Measurements from ENCODE around the gene AHNAK2. TPM values are rescaled to one million over a fixed set of nuclear protein-coding genes. Genes with fewer than 3 reads are reported as not detected.

Gene AHNAK2
- total and polyA plus RNA-seq, 2 donors = 0.42 to 3.8 TPM

DNA sequence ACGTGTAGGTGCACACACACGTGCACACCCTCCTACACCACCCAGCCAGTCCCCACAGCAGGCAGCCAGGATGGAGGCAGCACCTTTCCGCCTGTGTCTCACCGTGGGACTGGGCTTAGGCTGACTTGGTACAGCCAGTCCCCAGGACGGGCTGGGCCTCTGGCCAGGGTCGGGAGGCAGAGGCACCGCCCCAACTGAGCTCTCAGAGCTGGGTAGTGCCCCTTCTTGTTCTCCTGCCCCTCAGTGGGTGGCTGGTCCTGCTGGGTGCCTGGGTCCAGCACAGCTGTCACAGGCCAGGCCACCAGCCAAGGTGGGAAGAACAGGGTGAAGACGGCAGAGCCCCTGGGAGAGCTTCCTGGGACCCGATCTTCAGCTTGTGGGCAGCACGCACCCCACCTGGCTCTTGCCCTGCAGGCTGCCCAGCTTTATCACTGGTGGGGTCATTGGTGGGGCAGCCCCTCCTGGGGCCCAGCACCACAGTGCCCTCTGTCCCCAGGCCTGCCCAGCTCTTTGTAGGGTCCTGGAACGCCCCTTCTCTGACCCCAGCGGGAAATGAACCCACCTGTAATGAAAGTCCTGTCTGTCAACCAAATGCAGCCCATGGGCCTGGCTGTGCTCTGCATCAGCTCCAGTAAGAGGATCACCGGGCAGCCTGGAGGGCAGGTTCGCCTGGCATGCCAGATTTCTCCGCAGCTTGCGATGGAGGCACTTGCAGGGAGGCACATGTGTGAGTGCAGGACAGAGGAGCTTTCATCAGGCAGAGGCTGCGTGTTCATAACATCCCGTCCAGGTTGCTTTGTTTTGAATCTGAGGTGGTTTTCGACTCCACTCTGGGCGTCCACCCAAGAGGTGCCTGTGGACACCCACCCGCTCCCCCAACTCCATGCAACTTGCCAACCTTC, 28.0 kb upstream of the AHNAK2 start:
- 98% methylated on average over 21 of the region's 21 CpGs for WGBS
- Histone ChIP-seq H3K27ac (ENCODE audit: low read depth in 1 of 2, low read length in 1 of 2) (no peak overlapping the region), H3K4me3 (ENCODE audit: low read length in 2 of 2) (no peak overlapping the region), H3K27me3 (ENCODE audit: control insufficient read depth in 2 of 2, insufficient read depth in 1 of 2, low read length in 1 of 2) (no peaks in the 10 kb centered on the region), H3K36me3 (ENCODE audit: control insufficient read depth in 2 of 2, insufficient read depth in 2 of 2, low read length in 1 of 2) (peaks cover 44 to 51% of the 10 kb centered on the region in 2 donors), H3K4me1 (ENCODE audit: control insufficient read depth in 2 of 2, insufficient read depth in 2 of 2, low read length in 2 of 2) (no peaks in the 10 kb centered on the region), H3K9me3 (ENCODE audit: control insufficient read depth in 2 of 2, insufficient read depth in 1 of 2, low read length in 1 of 2) (no peaks in the 10 kb centered on the region)
- DNase-seq (ENCODE audit: low read depth in 6 of 9, low spot score in 9 of 9) = no peak

GRCh38 chr14:105005329-105005928, 27.3 kb upstream of the AHNAK2 start:
- Histone ChIP-seq H3K4me3 (ENCODE audit: low read length in 2 of 2) (no peak overlapping the region), H3K27ac (ENCODE audit: low read depth in 1 of 2, low read length in 1 of 2) (no peak overlapping the region), H3K36me3 (ENCODE audit: control insufficient read depth in 2 of 2, insufficient read depth in 2 of 2, low read length in 1 of 2) (peaks cover 38 to 46% of the 10 kb centered on the region in 2 donors), H3K4me1 (ENCODE audit: control insufficient read depth in 2 of 2, insufficient read depth in 2 of 2, low read length in 2 of 2) (no peaks in the 10 kb centered on the region), H3K27me3 (ENCODE audit: control insufficient read depth in 2 of 2, insufficient read depth in 1 of 2, low read length in 1 of 2) (no peaks in the 10 kb centered on the region), H3K9me3 (ENCODE audit: control insufficient read depth in 2 of 2, insufficient read depth in 1 of 2, low read length in 1 of 2) (no peaks in the 10 kb centered on the region)
- WGBS = 92% methylated on average over 20 of the region's 20 CpGs
- DNase-seq (ENCODE audit: low read depth in 6 of 9, low spot score in 9 of 9) = no peak

- Histone ChIP-seq H3K27ac (ENCODE audit: low read depth in 1 of 2, low read length in 1 of 2) (no peak overlapping the region), H3K4me1 (ENCODE audit: control insufficient read depth in 2 of 2, insufficient read depth in 2 of 2, low read length in 2 of 2) (no peaks in the 10 kb centered on the region), H3K4me3 (ENCODE audit: low read length in 2 of 2) (no peak overlapping the region), H3K9me3 (ENCODE audit: control insufficient read depth in 2 of 2, insufficient read depth in 1 of 2, low read length in 1 of 2) (no peaks in the 10 kb centered on the region), H3K36me3 (ENCODE audit: control insufficient read depth in 2 of 2, insufficient read depth in 2 of 2, low read length in 1 of 2) (no peaks in the 10 kb centered on the region), H3K27me3 (ENCODE audit: control insufficient read depth in 2 of 2, insufficient read depth in 1 of 2, low read length in 1 of 2) (no peaks in the 10 kb centered on the region)
- over 99% methylated on average over 3 of the region's 3 CpGs for WGBS
- DNase-seq (ENCODE audit: low read depth in 6 of 9, low spot score in 9 of 9) = no peak
Measured at GRCh38 chr14:104999361-104999760, 21.2 kb upstream of the AHNAK2 start.

GRCh38 chr14:104998801-104999200, 20.6 kb upstream of the AHNAK2 start:
- Histone ChIP-seq H3K4me3 (ENCODE audit: low read length in 2 of 2) (no peak overlapping the region), H3K27me3 (ENCODE audit: control insufficient read depth in 2 of 2, insufficient read depth in 1 of 2, low read length in 1 of 2) (no peaks in the 10 kb centered on the region), H3K27ac (ENCODE audit: low read depth in 1 of 2, low read length in 1 of 2) (no peak overlapping the region), H3K9me3 (ENCODE audit: control insufficient read depth in 2 of 2, insufficient read depth in 1 of 2, low read length in 1 of 2) (no peaks in the 10 kb centered on the region), H3K4me1 (ENCODE audit: control insufficient read depth in 2 of 2, insufficient read depth in 2 of 2, low read length in 2 of 2) (no peaks in the 10 kb centered on the region), H3K36me3 (ENCODE audit: control insufficient read depth in 2 of 2, insufficient read depth in 2 of 2, low read length in 1 of 2) (no peaks in the 10 kb centered on the region)
- 97% methylated on average over 5 of the region's 5 CpGs for WGBS
- DNase-seq (ENCODE audit: low read depth in 6 of 9, low spot score in 9 of 9) = no peak

GRCh38 chr14:104996483-104996882, 18.3 kb upstream of the AHNAK2 start:
- Histone ChIP-seq H3K36me3 (ENCODE audit: control insufficient read depth in 2 of 2, insufficient read depth in 2 of 2, low read length in 1 of 2) (no peaks in the 10 kb centered on the region), H3K27ac (ENCODE audit: low read depth in 1 of 2, low read length in 1 of 2) (no peak overlapping the region), H3K4me1 (ENCODE audit: control insufficient read depth in 2 of 2, insufficient read depth in 2 of 2, low read length in 2 of 2) (no peaks in the 10 kb centered on the region), H3K27me3 (ENCODE audit: control insufficient read depth in 2 of 2, insufficient read depth in 1 of 2, low read length in 1 of 2) (no peaks in the 10 kb centered on the region), H3K9me3 (ENCODE audit: control insufficient read depth in 2 of 2, insufficient read depth in 1 of 2, low read length in 1 of 2) (no peaks in the 10 kb centered on the region), H3K4me3 (ENCODE audit: low read length in 2 of 2) (no peak overlapping the region)
- WGBS = 98% methylated on average over 13 of the region's 13 CpGs
- DNase-seq (ENCODE audit: low read depth in 6 of 9, low spot score in 9 of 9) = no peak

GRCh38 chr14:104996032-104996431, 17.9 kb upstream of the AHNAK2 start:
- H3K9me3 ChIP-seq (ENCODE audit: control insufficient read depth in 2 of 2, insufficient read depth in 1 of 2, low read length in 1 of 2) = no peaks in the 10 kb centered on the region
- DNase-seq (ENCODE audit: low read depth in 6 of 9, low spot score in 9 of 9) = no peak
- H3K27ac ChIP-seq (ENCODE audit: low read depth in 1 of 2, low read length in 1 of 2) = no peak overlapping the region
- H3K4me3 ChIP-seq (ENCODE audit: low read length in 2 of 2) = no peak overlapping the region
- no peaks in the 10 kb centered on the region for H3K36me3 ChIP-seq (ENCODE audit: control insufficient read depth in 2 of 2, insufficient read depth in 2 of 2, low read length in 1 of 2)
- 97% methylated on average over 5 of the region's 5 CpGs for WGBS
- H3K4me1 ChIP-seq (ENCODE audit: control insufficient read depth in 2 of 2, insufficient read depth in 2 of 2, low read length in 2 of 2) = no peaks in the 10 kb centered on the region
- no peaks in the 10 kb centered on the region for H3K27me3 ChIP-seq (ENCODE audit: control insufficient read depth in 2 of 2, insufficient read depth in 1 of 2, low read length in 1 of 2)

DNA sequence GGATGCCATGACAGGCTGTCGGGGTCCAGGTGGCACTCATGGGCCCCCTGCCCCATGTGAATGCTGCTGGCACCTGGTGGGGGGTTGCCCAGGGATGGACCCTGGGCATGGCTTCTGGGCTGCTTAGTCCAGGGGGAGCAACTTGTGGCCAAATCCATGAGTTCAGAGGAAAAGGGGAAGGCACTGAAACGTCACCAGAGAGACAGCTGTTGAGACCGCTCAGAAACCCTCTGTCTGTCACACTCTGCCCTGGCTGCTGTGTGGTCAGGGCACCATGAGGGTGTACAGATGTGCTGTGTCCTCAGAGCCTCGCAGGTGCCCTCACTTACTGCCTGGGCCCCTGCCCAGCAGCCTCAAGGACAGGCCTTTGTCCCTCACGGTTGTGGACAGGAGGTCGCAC, 16.8 kb upstream of the AHNAK2 start:
- H3K4me3 ChIP-seq (ENCODE audit: low read length in 2 of 2) = no peak overlapping the region
- H3K4me1 ChIP-seq (ENCODE audit: control insufficient read depth in 2 of 2, insufficient read depth in 2 of 2, low read length in 2 of 2) = no peaks in the 10 kb centered on the region
- no peaks in the 10 kb centered on the region for H3K9me3 ChIP-seq (ENCODE audit: control insufficient read depth in 2 of 2, insufficient read depth in 1 of 2, low read length in 1 of 2)
- DNase-seq (ENCODE audit: low read depth in 6 of 9, low spot score in 9 of 9) = no peak
- WGBS = 94% methylated on average over 6 of the region's 6 CpGs
- H3K36me3 ChIP-seq (ENCODE audit: control insufficient read depth in 2 of 2, insufficient read depth in 2 of 2, low read length in 1 of 2) = no peaks in the 10 kb centered on the region
- no peaks in the 10 kb centered on the region for H3K27me3 ChIP-seq (ENCODE audit: control insufficient read depth in 2 of 2, insufficient read depth in 1 of 2, low read length in 1 of 2)
- no peak overlapping the region for H3K27ac ChIP-seq (ENCODE audit: low read depth in 1 of 2, low read length in 1 of 2)

DNA sequence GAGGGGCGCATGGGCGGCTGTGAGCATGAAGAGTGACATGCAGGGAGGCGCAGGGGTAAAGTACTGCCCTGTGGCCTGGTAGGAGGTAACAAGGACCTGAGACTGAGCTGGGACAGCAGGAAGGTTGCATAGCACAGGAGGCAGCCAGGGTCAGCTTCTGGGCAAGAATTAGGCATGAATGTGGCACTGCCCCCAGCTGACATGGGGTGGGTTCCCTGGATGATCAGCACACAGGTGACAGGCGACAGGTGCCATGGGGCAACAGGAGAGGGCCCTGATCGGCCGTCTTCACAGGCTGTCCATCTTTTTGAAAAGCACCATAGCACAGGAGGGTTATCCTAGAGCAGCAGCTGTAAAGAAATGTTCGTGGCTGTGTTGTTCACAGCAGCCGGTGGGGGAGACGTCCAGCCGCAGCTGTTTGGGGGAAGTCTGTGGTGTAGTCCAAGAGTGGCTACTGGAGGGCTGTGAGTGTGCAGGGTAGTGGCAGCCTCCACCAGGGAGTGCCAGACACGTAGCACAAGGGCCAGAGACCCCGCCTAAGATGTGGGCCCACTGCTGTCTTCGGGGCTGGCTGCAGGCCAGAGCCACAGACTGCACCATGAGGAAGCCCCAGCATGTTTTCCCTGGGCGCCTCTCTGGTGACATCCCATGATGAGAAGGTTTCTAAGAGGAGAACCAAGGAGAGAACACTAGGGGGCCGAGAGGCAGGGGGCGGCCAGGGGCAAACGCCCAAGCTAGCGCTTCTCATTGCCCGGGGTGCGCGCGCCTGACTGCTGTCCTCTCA, 15.8 kb upstream of the AHNAK2 start:
- Histone ChIP-seq H3K4me1 (ENCODE audit: control insufficient read depth in 2 of 2, insufficient read depth in 2 of 2, low read length in 2 of 2) (no peaks in the 10 kb centered on the region), H3K9me3 (ENCODE audit: control insufficient read depth in 2 of 2, insufficient read depth in 1 of 2, low read length in 1 of 2) (no peaks in the 10 kb centered on the region), H3K4me3 (ENCODE audit: low read length in 2 of 2) (no peak overlapping the region), H3K36me3 (ENCODE audit: control insufficient read depth in 2 of 2, insufficient read depth in 2 of 2, low read length in 1 of 2) (no peaks in the 10 kb centered on the region), H3K27me3 (ENCODE audit: control insufficient read depth in 2 of 2, insufficient read depth in 1 of 2, low read length in 1 of 2) (no peaks in the 10 kb centered on the region), H3K27ac (ENCODE audit: low read depth in 1 of 2, low read length in 1 of 2) (no peak overlapping the region)
- DNase-seq (ENCODE audit: low read depth in 6 of 9, low spot score in 9 of 9) = no peak
- WGBS = 88% methylated on average over 22 of the region's 22 CpGs

DNA sequence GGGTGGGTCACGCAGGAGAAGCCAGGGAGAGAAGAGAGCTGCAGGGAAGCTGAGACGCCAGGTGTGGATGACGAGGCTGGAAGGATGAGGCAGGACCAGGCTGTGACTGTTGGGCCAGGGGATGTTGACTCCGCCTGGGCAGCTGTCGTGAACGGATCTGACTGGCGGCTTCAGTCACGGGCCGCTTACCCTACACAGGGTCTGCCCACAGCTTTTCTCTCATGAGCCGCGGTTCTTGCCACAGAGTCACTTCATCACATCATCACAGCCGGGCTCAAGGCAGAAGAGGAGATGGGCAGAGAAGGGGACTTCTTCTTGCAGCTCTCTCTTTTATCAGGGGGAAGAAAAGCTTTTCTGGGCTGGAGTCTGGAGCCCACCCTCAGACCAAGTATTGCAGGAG, 15.1 kb upstream of the AHNAK2 start:
- 94% methylated on average over 12 of the region's 12 CpGs for WGBS
- H3K27ac ChIP-seq (ENCODE audit: low read depth in 1 of 2, low read length in 1 of 2) = no peak overlapping the region
- no peaks in the 10 kb centered on the region for H3K27me3 ChIP-seq (ENCODE audit: control insufficient read depth in 2 of 2, insufficient read depth in 1 of 2, low read length in 1 of 2)
- no peaks in the 10 kb centered on the region for H3K36me3 ChIP-seq (ENCODE audit: control insufficient read depth in 2 of 2, insufficient read depth in 2 of 2, low read length in 1 of 2)
- H3K4me1 ChIP-seq (ENCODE audit: control insufficient read depth in 2 of 2, insufficient read depth in 2 of 2, low read length in 2 of 2) = no peaks in the 10 kb centered on the region
- no peak overlapping the region for H3K4me3 ChIP-seq (ENCODE audit: low read length in 2 of 2)
- no peaks in the 10 kb centered on the region for H3K9me3 ChIP-seq (ENCODE audit: control insufficient read depth in 2 of 2, insufficient read depth in 1 of 2, low read length in 1 of 2)
- DNase-seq (ENCODE audit: low read depth in 6 of 9, low spot score in 9 of 9) = no peak

Data from thymus (tissue), 11 donors.